ENCODE results near the gene MT4. TPM values are rescaled to one million over a fixed set of nuclear protein-coding genes. Genes with fewer than 3 reads are reported as not detected.

The MT4 gene
- total RNA-seq, 1 experiment from 2014 or later: not detected

- no peak for TF ChIP-seq ZNF317 (CRISPR knock-in tag; IDR thresholded peaks at IDR 0.05; ENCODE audit: borderline replicate concordance, low read depth)
- peak; percentile 50; the same call in 1 of the 2 replicates for TF ChIP-seq FOXP1 (CRISPR knock-in tag; IDR thresholded peaks at IDR 0.05; ENCODE audit: borderline replicate concordance)
- TF ChIP-seq NR3C1 (CRISPR knock-in tag; conservative IDR thresholded peaks at IDR 0.05; ENCODE audit: low read depth): no peak
- TF ChIP-seq ELF4 (CRISPR knock-in tag; IDR thresholded peaks at IDR 0.05; ENCODE audit: low read depth): no peak
- TF ChIP-seq FOXJ3 (CRISPR knock-in tag; IDR thresholded peaks at IDR 0.05; ENCODE audit: borderline replicate concordance): no peak
- no peak for TF ChIP-seq IRF2 (CRISPR knock-in tag; IDR thresholded peaks at IDR 0.05; ENCODE audit: borderline replicate concordance, low read depth)
- TF ChIP-seq PREB (CRISPR knock-in tag; IDR thresholded peaks at IDR 0.05; ENCODE audit: borderline replicate concordance): no peak
- no peak for TF ChIP-seq E2F5 (CRISPR knock-in tag; IDR thresholded peaks at IDR 0.05)
- no peak for TF ChIP-seq KAT7 (CRISPR knock-in tag; IDR thresholded peaks at IDR 0.05; ENCODE audit: borderline replicate concordance)
- TF ChIP-seq HMGXB4 (CRISPR knock-in tag; IDR thresholded peaks at IDR 0.05): no peak
- no peak for TF ChIP-seq MXD4 (CRISPR knock-in tag; IDR thresholded peaks at IDR 0.05; ENCODE audit: borderline replicate concordance)
- TF ChIP-seq ZNF219 (CRISPR knock-in tag; IDR thresholded peaks at IDR 0.05; ENCODE audit: borderline replicate concordance): no peak
- TF ChIP-seq ATF2 (CRISPR knock-in tag; IDR thresholded peaks at IDR 0.05; ENCODE audit: borderline replicate concordance, low read depth): no peak
- no peak for TF ChIP-seq RELA (CRISPR knock-in tag; IDR thresholded peaks at IDR 0.05; ENCODE audit: borderline replicate concordance)
- TF ChIP-seq ESRRA (CRISPR knock-in tag; IDR thresholded peaks at IDR 0.05; ENCODE audit: borderline replicate concordance): no peak
- no peak for TF ChIP-seq TEAD4 (CRISPR knock-in tag; IDR thresholded peaks at IDR 0.05)
- TF ChIP-seq ZMAT4 (CRISPR knock-in tag; IDR thresholded peaks at IDR 0.05): no peak
- TF ChIP-seq ZNF532 (CRISPR knock-in tag; IDR thresholded peaks at IDR 0.05; ENCODE audit: borderline replicate concordance): no peak
- TF ChIP-seq IRF1 (CRISPR knock-in tag; IDR thresholded peaks at IDR 0.05): no peak
- no peak for TF ChIP-seq CBFB (CRISPR knock-in tag; IDR thresholded peaks at IDR 0.05; ENCODE audit: low read depth)
- no peak; the same call in 1 of the 2 replicates for TF ChIP-seq NFYB (CRISPR knock-in tag; conservative IDR thresholded peaks at IDR 0.05; ENCODE audit: low read depth)
- no peak for TF ChIP-seq JAZF1 (CRISPR knock-in tag; IDR thresholded peaks at IDR 0.05)
- TF ChIP-seq SMAD4 (CRISPR knock-in tag; IDR thresholded peaks at IDR 0.05): no peak
- no peak for TF ChIP-seq CDX4 (CRISPR knock-in tag; IDR thresholded peaks at IDR 0.05; ENCODE audit: borderline replicate concordance)
- no peak for TF ChIP-seq PRRX2 (CRISPR knock-in tag; IDR thresholded peaks at IDR 0.05)
- TF ChIP-seq ZNF671 (CRISPR knock-in tag; IDR thresholded peaks at IDR 0.05): no peak
- TF ChIP-seq ZNF232 (CRISPR knock-in tag; IDR thresholded peaks at IDR 0.05): no peak
Measured at GRCh38 chr16:56589141-56590039, 24.5 kb downstream of the MT4 start, which contains the start of gene MT3 (continued).

Measured in WTC11 (cell line).